ENCODE data around the gene TMC3.

TMC3 gene

DNA sequence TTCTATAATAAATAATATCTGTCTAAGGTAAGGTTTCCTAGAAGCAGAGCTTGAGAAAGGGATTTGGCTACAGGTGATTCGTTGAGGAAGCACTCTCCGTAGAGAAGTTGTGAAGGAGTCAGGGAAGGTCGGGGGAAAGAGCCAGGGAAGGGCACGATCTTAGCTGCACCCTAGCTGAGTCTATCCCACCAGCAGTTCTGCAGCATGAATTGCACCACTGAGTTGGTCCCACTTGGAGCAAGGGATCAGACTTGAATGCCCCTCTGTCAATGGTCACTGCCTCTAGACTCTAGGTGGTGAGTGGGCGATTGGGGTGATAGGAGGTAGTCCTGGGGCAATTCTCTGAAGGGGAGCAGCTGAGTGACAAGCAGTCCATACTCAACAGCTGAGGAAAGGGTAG lies 13.5 kb downstream of the TMC3 start:
- H3K9me3 ChIP-seq (ENCODE audit: control insufficient read depth, low read length) = no peaks in the 10 kb centered on the region

DNA sequence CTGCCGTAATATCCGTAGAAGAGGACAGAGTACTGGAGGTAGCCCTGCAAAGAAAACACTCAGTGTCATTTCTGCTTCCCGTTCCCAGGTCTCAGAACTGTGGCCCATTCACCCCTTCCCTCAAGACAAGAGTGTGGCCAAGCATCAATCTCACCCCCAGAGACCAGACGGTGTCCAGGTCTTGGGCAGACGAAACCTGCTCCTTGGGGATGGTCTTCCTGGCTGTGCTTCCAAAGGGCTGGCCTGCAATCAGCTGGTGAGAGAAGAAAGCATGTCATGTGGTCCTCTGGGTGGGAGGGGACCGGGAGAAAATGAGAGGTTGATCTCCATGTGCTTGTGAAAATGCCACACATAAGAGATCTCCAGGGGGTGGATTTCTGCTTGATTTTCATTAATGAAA lies 15.8 kb downstream of the TMC3 start:
- Histone ChIP-seq H3K9me3 (ENCODE audit: control insufficient read depth, low read length) (no peaks in the 10 kb centered on the region), H3K9ac (no peak overlapping the region), H3K4me3 (ENCODE audit: low read depth, low read length) (no peak overlapping the region), H2AFZ (no peak overlapping the region), H3K27ac (no peak overlapping the region), H3K4me1 (no peaks in the 10 kb centered on the region), H3K36me3 (ENCODE audit: control insufficient read depth, insufficient read depth, low read length) (no peaks in the 10 kb centered on the region), H3K4me2 (ENCODE audit: low read length) (no peak overlapping the region), H3K79me2 (no peaks in the 10 kb centered on the region), H3K27me3 (ENCODE audit: control insufficient read depth, insufficient read depth, low read length) (no peaks in the 10 kb centered on the region)
- TF ChIP-seq, protein P1, sequence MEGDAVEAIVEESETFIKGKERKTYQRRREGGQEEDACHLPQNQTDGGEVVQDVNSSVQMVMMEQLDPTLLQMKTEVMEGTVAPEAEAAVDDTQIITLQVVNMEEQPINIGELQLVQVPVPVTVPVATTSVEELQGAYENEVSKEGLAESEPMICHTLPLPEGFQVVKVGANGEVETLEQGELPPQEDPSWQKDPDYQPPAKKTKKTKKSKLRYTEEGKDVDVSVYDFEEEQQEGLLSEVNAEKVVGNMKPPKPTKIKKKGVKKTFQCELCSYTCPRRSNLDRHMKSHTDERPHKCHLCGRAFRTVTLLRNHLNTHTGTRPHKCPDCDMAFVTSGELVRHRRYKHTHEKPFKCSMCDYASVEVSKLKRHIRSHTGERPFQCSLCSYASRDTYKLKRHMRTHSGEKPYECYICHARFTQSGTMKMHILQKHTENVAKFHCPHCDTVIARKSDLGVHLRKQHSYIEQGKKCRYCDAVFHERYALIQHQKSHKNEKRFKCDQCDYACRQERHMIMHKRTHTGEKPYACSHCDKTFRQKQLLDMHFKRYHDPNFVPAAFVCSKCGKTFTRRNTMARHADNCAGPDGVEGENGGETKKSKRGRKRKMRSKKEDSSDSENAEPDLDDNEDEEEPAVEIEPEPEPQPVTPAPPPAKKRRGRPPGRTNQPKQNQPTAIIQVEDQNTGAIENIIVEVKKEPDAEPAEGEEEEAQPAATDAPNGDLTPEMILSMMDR (IDR thresholded peaks at IDR 0.05) = no peak

More for the DNA sequence above, 13.5 kb downstream of the TMC3 start:
- TF ChIP-seq, protein P1 (IDR thresholded peaks at IDR 0.05) = no peak
- Histone ChIP-seq H3K27ac (no peak overlapping the region), H3K9ac (no peak overlapping the region), H3K4me3 (ENCODE audit: low read depth, low read length) (no peak overlapping the region), H3K4me2 (ENCODE audit: low read length) (no peak overlapping the region), H2AFZ (no peak overlapping the region), H3K27me3 (ENCODE audit: control insufficient read depth, insufficient read depth, low read length) (no peaks in the 10 kb centered on the region), H3K36me3 (ENCODE audit: control insufficient read depth, insufficient read depth, low read length) (no peaks in the 10 kb centered on the region), H3K4me1 (no peaks in the 10 kb centered on the region), H3K79me2 (no peaks in the 10 kb centered on the region)

DNA sequence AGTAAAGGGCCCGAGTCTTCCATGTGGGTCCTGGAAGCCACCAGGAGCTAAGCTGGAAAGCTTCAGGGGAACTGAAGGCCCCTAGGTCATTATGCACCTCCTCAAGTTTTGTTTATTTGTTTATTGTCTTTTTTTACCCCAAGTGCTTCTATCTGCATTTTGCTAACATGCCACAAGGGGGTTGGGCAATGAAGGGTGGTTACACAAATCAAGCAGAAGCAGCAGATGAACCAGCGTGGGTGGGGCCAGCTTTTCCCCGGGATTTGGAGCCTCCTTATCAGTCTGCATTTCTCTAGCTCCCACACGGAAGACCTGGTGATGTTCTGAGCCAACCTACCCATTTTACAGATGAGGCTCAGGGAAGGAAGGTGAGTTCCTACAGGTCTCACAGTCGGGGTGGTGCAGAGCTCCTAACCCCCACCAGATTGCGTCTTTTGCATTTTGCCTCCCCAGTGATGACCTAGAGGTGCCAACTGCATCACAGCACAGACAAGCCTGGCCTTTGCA lies 16.8 kb downstream of the TMC3 start:
- Histone ChIP-seq H3K9me3 (ENCODE audit: control insufficient read depth, low read length) (no peaks in the 10 kb centered on the region), H3K27me3 (ENCODE audit: control insufficient read depth, insufficient read depth, low read length) (no peaks in the 10 kb centered on the region), H3K27ac (no peak overlapping the region), H3K9ac (no peak overlapping the region), H2AFZ (no peak overlapping the region), H3K4me3 (ENCODE audit: low read depth, low read length) (no peak overlapping the region), H3K4me1 (no peaks in the 10 kb centered on the region), H3K79me2 (no peaks in the 10 kb centered on the region), H3K4me2 (ENCODE audit: low read length) (no peak overlapping the region), H3K36me3 (ENCODE audit: control insufficient read depth, insufficient read depth, low read length) (no peaks in the 10 kb centered on the region)
- TF ChIP-seq, protein P1 (IDR thresholded peaks at IDR 0.05) = no peak

DNA sequence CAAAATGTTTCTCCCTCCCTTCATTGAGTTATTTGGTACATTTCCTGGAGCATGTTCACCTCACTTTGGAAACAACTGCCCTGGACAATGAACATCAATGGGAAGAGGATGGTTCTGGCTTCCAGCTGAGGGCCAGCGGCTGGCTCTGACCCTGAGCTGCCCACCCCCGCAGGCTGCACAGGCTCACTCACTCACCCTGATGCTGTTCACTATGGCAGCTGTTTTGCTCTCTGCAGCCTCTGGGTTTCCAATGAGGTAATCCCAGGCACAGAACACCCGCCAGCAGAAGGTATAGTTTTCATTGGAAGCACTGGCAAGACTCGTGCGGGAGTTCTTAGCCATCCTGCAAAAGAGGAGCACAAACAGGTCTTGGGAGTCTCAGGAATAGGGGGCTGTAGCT lies 17.8 kb downstream of the TMC3 start:
- H3K79me2 ChIP-seq = no peaks in the 10 kb centered on the region
- no peak overlapping the region for H3K27ac ChIP-seq
- H3K36me3 ChIP-seq (ENCODE audit: control insufficient read depth, insufficient read depth, low read length) = no peaks in the 10 kb centered on the region
- H3K9me3 ChIP-seq (ENCODE audit: control insufficient read depth, low read length) = no peaks in the 10 kb centered on the region
- H3K27me3 ChIP-seq (ENCODE audit: control insufficient read depth, insufficient read depth, low read length) = no peaks in the 10 kb centered on the region
- H2AFZ ChIP-seq = no peak overlapping the region
- no peak overlapping the region for H3K4me2 ChIP-seq (ENCODE audit: low read length)
- TF ChIP-seq, protein P1 (IDR thresholded peaks at IDR 0.05) = no peak
- no peak overlapping the region for H3K9ac ChIP-seq
- H3K4me3 ChIP-seq (ENCODE audit: low read depth, low read length) = no peak overlapping the region
- no peaks in the 10 kb centered on the region for H3K4me1 ChIP-seq

DNA sequence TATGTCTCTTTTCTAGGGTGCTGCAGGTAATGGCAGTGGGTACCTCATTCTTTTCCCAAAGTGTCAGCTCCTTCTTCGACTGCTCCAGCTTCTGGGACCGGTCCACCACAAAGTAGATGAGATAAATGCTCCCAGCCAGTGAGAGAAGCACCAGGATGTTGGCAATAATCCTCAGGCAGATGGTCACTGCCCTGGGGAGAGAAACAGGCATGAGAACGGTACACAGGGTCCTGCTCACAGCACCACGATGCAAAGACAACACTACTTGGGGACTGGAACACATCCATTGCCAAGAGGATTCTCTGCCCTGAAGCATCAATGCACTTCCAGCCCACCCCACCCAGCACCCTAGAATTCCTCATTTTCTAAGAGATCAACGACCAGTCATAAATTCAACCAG lies 22.4 kb downstream of the TMC3 start:
- H3K4me2 ChIP-seq (ENCODE audit: low read length) = no peak overlapping the region
- no peaks in the 10 kb centered on the region for H3K9me3 ChIP-seq (ENCODE audit: control insufficient read depth, low read length)
- H3K36me3 ChIP-seq (ENCODE audit: control insufficient read depth, insufficient read depth, low read length) = no peaks in the 10 kb centered on the region
- H3K27me3 ChIP-seq (ENCODE audit: control insufficient read depth, insufficient read depth, low read length) = no peaks in the 10 kb centered on the region
- TF ChIP-seq, protein P1 (IDR thresholded peaks at IDR 0.05) = no peak
- H3K27ac ChIP-seq = no peak overlapping the region
- H3K4me3 ChIP-seq (ENCODE audit: low read depth, low read length) = no peak overlapping the region
- H3K4me1 ChIP-seq = no peaks in the 10 kb centered on the region
- no peaks in the 10 kb centered on the region for H3K79me2 ChIP-seq
- no peak overlapping the region for H3K9ac ChIP-seq
- no peak overlapping the region for H2AFZ ChIP-seq
